ENCODE measurements around the gene TSHZ2.

Gene TSHZ2

DNA sequence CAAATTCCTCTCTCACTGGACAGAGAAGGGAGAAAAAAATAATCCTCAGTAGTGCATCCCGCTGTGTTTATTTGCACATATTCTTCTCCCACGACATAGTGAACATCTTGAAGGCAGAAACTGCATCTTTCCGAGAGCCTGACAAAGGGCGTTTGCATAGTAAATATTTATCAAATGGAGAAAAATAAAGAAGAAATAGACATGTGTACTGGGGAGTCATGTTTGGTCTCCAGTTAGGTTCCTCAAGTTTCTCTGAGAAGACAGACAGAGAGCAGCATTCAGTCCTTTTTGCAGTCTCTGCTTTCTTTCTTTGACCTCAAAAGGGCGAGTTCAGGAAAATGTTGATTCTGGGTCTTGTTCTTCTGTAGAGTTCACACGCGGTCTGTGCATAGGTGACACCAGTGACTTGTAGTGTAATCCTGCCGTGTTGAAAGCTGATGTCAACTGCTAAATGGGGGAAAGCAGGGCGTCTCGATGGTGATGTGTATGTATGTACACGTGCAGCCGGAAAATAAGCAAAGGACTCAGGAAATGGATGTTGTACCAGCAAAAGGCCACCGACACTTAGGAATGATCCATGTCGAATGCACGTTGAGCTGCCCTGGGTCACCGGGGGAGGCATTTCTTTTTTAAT lies 335.9 kb downstream of the TSHZ2 start:
- Mint-ChIP-seq H3K27ac (peak overlapping the region in 1 of 3 experiments; percentile 11), H3K4me1 (peaks cover 22% of the 10 kb centered on the region), H3K36me3 (ENCODE audit: low read depth) (peaks cover 6% of the 10 kb centered on the region), H3K4me3 (no peak overlapping the region), H3K27me3 (ENCODE audit: low read depth) (no peaks in the 10 kb centered on the region), H3K9me3 (no peaks in the 10 kb centered on the region)
- TF ChIP-seq CTCF (IDR thresholded peaks at IDR 0.05; ENCODE audit: unreplicated experiment in 3 of 3): no peak

DNA sequence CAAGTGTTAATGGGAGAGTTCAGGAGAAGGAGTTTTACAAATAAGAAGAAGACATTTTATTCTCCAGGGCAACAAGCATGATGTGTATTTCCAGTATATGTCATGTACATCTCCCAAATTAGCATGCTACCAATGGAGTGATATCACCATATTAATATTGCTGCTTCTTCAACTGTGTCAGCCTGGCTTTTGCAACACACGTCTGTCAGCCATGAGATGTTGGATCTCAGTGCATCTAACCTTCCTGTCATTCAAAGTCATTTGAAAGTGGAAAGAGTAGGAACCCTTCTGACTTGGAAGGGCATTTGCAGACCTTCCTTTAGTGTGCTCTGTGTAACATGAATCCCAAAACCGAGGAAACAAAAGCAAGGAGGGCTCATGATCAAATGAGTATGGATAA lies 337.4 kb downstream of the TSHZ2 start:
- TF ChIP-seq CTCF (IDR thresholded peaks at IDR 0.05; ENCODE audit: unreplicated experiment in 3 of 3): no peak
- Mint-ChIP-seq H3K36me3 (ENCODE audit: low read depth) (peaks cover 6% of the 10 kb centered on the region), H3K4me3 (no peak overlapping the region), H3K9me3 (no peaks in the 10 kb centered on the region), H3K27me3 (ENCODE audit: low read depth) (no peaks in the 10 kb centered on the region), H3K27ac (peak overlapping the region in 1 of 3 experiments; percentile 11), H3K4me1 (peaks cover 29% of the 10 kb centered on the region)

GRCh38 chr20:53312957-53313356 lies 340.8 kb downstream of the TSHZ2 start:
- peaks cover 2% of the 10 kb centered on the region for H3K9me3 Mint-ChIP-seq
- H3K36me3 Mint-ChIP-seq (ENCODE audit: low read depth): peaks cover 15% of the 10 kb centered on the region
- TF ChIP-seq CTCF (IDR thresholded peaks at IDR 0.05; ENCODE audit: unreplicated experiment in 3 of 3): no peak
- peaks cover 53% of the 10 kb centered on the region for H3K4me1 Mint-ChIP-seq
- no peaks in the 10 kb centered on the region for H3K27me3 Mint-ChIP-seq (ENCODE audit: low read depth)
- H3K4me3 Mint-ChIP-seq: no peak overlapping the region
- peak overlapping the region; percentile 10 to 88 (median 79) for H3K27ac Mint-ChIP-seq

GRCh38 chr20:53316206-53316937 lies 344.2 kb downstream of the TSHZ2 start:
- peaks cover 48% of the 10 kb centered on the region for H3K4me1 Mint-ChIP-seq
- H3K9me3 Mint-ChIP-seq: peaks cover 10% of the 10 kb centered on the region
- peaks cover 23% of the 10 kb centered on the region for H3K36me3 Mint-ChIP-seq (ENCODE audit: low read depth)
- no peaks in the 10 kb centered on the region for H3K27me3 Mint-ChIP-seq (ENCODE audit: low read depth)
- peak overlapping the region in 1 of 3 experiments; percentile 88 for H3K27ac Mint-ChIP-seq
- TF ChIP-seq CTCF (IDR thresholded peaks at IDR 0.05; ENCODE audit: unreplicated experiment in 3 of 3): no peak
- H3K4me3 Mint-ChIP-seq: no peak overlapping the region

DNA sequence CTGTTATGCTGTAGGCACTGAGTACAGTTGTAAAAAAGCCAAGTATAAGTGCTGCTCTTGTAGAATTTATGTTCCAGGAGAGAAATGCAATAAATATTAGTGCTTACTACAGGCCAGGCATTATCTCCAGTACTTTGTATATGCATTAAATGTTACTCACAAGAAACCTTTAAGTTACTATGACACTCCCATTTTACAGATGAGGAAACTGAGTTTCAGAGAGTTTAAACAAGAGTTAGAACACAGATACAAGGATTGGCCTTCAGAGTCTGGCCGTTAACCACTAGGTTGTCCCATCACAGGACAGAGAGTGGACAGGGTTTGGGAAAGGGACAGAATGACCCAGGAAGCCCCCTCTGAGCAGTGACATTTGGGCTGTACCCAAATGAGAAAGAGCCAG lies 347.0 kb downstream of the TSHZ2 start:
- no peaks in the 10 kb centered on the region for H3K27me3 Mint-ChIP-seq (ENCODE audit: low read depth)

More for the DNA sequence above, 347.0 kb downstream of the TSHZ2 start:
- Mint-ChIP-seq H3K4me3 (no peak overlapping the region), H3K9me3 (peaks cover 10% of the 10 kb centered on the region), H3K36me3 (ENCODE audit: low read depth) (peaks cover 23% of the 10 kb centered on the region), H3K27ac (no peak overlapping the region), H3K4me1 (peaks cover 26% of the 10 kb centered on the region)
- no peak for TF ChIP-seq CTCF (IDR thresholded peaks at IDR 0.05; ENCODE audit: unreplicated experiment in 3 of 3)
